ENCODE results near the gene ARCN1.

GRCh38 chr11:118614511-118614910 is 42.3 kb downstream of the ARCN1 start:
- TF ChIP-seq CTCF (IDR thresholded peaks at IDR 0.05) (no peak), EZH2 (IDR thresholded peaks at IDR 0.05; ENCODE audit: borderline replicate concordance, insufficient read depth, low read depth, low read length, poor library complexity, severe bottlenecking) (no peak)

Measured in B cell (primary cell).